ENCODE results near the gene CCNL1.
"Not testable (repeated sequence)": the region's sequence is repeated elsewhere in the genome, so short reads cannot be mapped to it uniquely, and the experiment has no call there.

The CCNL1 gene

DNA sequence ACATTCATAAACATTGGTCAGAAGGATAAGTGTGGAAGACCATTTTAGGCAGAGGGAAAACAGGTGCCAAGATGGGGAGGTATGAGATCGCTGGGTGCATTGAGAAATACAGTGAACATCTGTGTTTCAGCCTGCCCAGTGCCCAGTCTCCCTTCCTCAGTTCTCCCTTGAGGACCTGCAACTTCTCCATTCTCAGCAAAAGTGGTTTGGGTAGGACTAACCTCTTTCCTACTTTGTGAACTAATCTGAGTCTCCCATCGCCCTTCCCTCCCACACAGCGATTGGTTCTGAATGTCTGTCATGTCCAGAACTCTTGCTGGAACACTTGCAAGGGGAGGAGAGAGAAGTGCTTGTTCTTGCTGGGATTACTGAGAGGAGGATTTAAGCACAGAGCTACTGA is 10.9 kb upstream of the CCNL1 start:
- DNase-seq (ENCODE audit: low read depth) = no peak

DNA sequence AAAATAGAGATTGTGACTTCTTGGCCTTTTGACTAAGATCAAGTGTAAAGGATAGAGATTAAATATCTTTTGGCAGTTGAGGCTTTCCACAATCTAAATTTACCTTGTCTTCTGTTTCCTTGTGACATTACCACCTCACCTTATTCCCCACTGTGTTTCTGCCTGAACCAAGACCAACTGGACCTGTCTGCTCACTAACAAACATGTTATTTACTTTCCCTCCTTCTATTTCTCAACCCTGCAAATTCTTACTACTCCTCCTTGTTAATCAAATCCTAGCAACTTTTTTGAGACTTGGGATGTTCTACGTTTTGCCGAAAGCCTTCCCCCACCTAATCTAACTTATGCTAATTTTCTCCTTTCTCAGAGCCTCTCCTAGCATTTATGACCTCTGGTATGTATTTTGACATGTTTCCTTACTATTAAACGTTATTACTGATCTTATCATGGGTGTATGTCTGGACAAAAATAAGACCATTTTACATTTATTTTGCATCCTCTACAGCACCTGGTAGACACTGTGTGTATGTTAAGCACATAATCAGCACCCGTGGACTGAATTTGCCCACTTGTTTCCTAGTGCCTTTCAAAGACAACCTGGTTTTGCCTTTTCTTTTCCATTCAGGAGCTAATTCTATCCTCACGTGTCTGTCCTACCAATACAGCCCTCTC is 7.6 kb upstream of the CCNL1 start:
- DNase-seq (ENCODE audit: low read depth) = no peak

DNA sequence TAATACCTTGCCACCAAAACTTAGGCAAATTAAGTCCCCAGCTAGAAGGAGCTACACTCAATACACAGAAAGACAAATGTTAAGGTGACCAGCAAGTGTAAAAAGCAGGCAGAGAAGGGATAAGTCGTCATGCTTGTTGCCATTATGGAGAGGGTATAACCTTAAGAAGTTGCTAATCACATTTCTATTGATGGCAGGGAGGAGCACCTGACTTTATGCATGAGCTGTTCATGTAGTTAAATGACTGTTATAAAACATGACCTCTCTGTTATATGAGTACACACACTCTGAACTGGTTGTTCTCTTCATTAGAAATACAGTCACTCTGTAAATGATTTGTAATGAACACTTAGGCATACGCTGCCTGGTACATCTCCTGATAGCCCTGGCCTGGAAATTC is 6.6 kb upstream of the CCNL1 start:
- DNase-seq (ENCODE audit: low read depth) = no peak

DNA sequence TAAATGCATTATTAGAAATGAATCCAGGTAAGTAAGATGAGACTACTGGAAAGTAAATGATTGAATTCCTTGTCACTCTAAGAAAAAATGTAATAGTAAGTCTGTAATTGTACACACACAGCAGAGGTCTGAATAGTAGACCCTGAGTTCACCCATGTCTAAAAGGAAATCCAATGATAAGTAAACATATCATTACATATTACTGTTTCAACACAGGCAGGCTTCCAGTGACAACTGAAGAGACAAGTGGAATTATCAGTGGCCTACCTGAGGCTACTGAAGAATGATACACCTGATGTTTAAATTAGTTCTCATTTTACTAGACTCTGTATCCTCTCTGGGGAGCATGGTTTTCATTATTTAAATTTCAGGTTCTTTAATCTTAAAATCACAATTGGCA is 6.2 kb upstream of the CCNL1 start:
- DNase-seq (ENCODE audit: low read depth) = no peak

DNA sequence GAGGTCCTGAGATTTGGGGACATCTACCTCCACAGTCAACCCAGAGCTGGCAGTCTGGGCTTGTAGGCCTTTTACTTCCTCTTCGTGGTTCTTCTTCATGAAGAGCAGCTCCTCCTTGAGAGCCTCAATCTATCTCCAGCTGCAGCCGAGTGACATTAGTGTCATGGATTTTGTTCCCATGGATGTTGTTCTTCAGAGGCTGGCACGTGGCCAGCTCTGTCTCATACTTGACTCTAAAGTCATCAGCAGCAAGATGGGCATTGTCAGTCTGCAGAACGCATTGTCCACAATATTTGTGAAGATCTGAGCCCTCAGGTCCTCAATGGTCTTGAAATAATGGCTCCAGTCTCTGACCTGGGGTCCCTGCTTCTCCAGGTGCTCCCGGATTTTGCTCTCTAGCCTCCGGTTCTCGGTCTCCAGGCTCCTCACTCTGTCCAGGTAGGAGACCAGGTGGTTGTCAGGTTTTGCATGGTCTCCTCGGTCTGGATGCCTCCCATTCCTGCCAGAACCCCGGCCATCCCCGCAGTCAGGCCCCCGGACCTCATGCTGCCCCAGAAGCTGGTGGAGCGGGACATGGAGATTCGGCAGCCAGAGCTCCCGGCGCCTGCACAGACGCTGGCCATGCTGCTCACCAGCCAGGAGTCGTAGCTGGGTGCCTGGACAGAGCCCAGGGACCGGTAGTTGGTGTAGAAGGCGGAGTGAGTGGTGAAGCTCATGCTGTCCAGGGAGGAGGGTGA is 3.4 kb upstream of the CCNL1 start:
- DNase-seq (ENCODE audit: low read depth) = no peak

- not testable (repeated sequence) for DNase-seq (ENCODE audit: low read depth)
Measured at GRCh38 chr3:157162620-157163019, 2.7 kb upstream of the CCNL1 start.

GRCh38 chr3:157160658-157161424 is 894 bp upstream of the CCNL1 start:
- DNase-seq (ENCODE audit: low read depth) = peak; percentile 45

- DNase-seq (ENCODE audit: low read depth) = peak; percentile 67
Measured at GRCh38 chr3:157159037-157159761, 748 bp downstream of the CCNL1 start.

DNA sequence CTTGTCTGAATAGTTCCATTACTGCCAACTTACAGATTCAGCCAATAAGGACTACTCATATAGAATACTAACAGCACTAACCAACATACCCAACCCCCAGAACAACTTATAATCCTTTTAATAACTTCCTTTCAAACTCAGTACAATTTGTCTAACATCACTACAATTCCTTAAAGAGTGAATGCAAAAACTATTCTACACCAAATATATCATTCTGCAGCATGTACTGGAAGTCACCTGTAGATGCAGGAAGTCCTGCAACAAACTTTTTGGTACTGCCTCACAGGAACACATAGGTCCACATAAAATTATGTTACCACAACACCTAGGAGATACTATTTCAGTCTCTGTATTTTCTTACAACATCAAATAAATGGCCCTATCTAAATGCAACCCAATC is 2.1 kb downstream of the CCNL1 start:
- DNase-seq (ENCODE audit: low read depth) = no peak

GRCh38 chr3:157156837-157157635 is 2.9 kb downstream of the CCNL1 start:
- DNase-seq (ENCODE audit: low read depth) = no peak

DNA sequence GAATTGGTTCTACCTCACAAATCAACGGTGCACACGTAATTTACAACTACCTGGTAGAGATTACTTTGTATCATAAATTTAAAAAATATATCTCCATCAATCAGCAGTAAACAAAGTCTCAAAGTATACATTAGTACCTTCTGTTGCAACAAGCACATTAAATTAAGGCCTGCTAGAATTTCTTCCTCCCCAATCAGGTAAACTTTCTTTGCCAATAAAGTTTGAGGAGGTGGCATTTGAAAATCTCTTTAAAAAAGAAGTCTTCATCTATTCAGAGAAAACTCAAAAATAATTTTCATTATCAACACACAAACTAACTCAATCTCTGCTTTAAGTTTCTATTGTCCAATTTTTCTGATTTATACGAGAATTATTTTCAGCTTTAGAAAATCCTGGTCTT is 4.4 kb downstream of the CCNL1 start:
- no peak for DNase-seq (ENCODE audit: low read depth)

GRCh38 chr3:157154563-157155330 is 5.2 kb downstream of the CCNL1 start:
- no peak for DNase-seq (ENCODE audit: low read depth)

- no peak for DNase-seq (ENCODE audit: low read depth)
Measured at GRCh38 chr3:157152930-157153329, 7.0 kb downstream of the CCNL1 start.

- DNase-seq (ENCODE audit: low read depth) = no peak
Measured at GRCh38 chr3:157152438-157152837, 7.5 kb downstream of the CCNL1 start.

DNA sequence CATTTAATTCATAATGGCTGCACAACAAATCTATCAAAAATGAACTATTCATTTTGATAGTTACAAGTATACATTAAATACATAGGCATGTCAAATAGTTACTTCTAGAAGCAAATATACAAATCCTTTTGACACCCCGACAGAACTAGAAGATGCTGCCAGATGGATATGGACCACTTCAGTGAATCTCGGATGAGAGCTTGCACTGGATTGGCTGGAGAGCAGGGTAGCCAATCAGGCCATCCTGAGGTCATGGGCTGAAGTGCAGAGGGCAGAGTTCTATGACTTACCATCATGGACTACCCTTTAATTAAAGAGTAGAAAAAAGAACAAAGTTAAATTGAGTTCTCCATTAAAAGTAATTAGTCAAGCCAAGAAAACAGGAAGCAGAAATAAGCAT is 8.3 kb downstream of the CCNL1 start:
- no peak for DNase-seq (ENCODE audit: low read depth)

- no peak for DNase-seq (ENCODE audit: low read depth)
Measured at GRCh38 chr3:157151151-157151550, 8.8 kb downstream of the CCNL1 start.

- no peak for DNase-seq (ENCODE audit: low read depth)
Measured at GRCh38 chr3:157149136-157149696, 10.7 kb downstream of the CCNL1 start.

GRCh38 chr3:157148196-157148889 is 11.6 kb downstream of the CCNL1 start:
- DNase-seq (ENCODE audit: low read depth) = no peak

DNA sequence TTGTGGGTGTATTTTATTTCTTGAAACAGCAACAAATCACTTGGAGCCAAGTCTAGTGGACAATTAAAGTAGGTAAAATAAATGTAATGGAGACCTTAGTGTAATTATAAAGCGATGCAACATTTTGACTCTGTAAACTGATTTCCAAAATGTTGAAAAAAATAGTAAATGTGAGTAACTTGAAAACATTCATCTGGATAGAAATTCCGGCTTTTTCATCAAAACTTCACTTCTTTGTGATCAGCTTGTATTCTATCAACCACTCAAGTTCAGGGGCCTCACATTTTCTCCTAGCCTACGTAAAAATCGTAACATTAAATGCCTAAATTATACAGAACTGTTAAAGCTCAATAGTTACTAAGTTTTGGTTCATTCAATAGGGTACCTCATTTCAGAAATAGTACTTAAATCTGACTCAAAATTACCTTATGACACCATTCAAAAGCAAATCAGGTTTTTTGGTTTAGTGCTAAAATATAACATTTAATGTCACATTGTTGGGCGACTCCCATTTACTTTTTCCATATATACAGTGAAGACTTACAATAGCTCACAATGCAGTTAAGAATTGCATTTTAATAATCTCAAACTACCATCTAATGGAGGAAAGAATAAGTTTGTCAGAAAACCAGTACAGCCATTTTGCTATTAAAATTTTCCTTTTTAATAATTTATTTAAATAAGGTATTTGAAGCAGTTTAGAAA is 12.7 kb downstream of the CCNL1 start:
- no peak for DNase-seq (ENCODE audit: low read depth)

All from stimulated activated CD4-positive, alpha-beta T cell treated with anti-CD3 and anti-CD28 coated beads, Interleukin-2, amount 100 ng/mL, for 4 hours (primary cell).